ENCODE measurements around the gene ESRRB.

ESRRB gene

GRCh38 chr14:76456891-76457586, 81.1 kb downstream of the ESRRB start:
- no peak for DNase-seq

GRCh38 chr14:76457841-76458240, 81.9 kb downstream of the ESRRB start:
- no peak for DNase-seq

GRCh38 chr14:76461886-76462285, 85.9 kb downstream of the ESRRB start:
- no peak for DNase-seq

- DNase-seq: no peak
Observed at GRCh38 chr14:76462330-76462729, 86.4 kb downstream of the ESRRB start.

GRCh38 chr14:76463105-76463504, 87.2 kb downstream of the ESRRB start:
- no peak for DNase-seq

GRCh38 chr14:76464856-76465255, 88.9 kb downstream of the ESRRB start:
- DNase-seq: no peak

GRCh38 chr14:76465664-76466063, 89.7 kb downstream of the ESRRB start:
- no peak for DNase-seq

GRCh38 chr14:76467711-76468155, 91.8 kb downstream of the ESRRB start:
- DNase-seq: no peak

GRCh38 chr14:76472199-76472723, 96.3 kb downstream of the ESRRB start:
- DNase-seq: no peak

- DNase-seq: no peak
Observed at GRCh38 chr14:76473481-76474263, 97.7 kb downstream of the ESRRB start.

GRCh38 chr14:76480426-76480825, 104.5 kb downstream of the ESRRB start:
- DNase-seq: no peak

GRCh38 chr14:76484355-76484754, 108.4 kb downstream of the ESRRB start:
- DNase-seq: no peak

GRCh38 chr14:76486251-76486743, 110.4 kb downstream of the ESRRB start:
- DNase-seq: peak; percentile 86

- no peak for DNase-seq
Observed at GRCh38 chr14:76488551-76488950, 112.6 kb downstream of the ESRRB start.

GRCh38 chr14:76489667-76490066, 113.7 kb downstream of the ESRRB start:
- no peak for DNase-seq

GRCh38 chr14:76490111-76490510, 114.2 kb downstream of the ESRRB start:
- no peak for DNase-seq

GRCh38 chr14:76490735-76491134, 114.8 kb downstream of the ESRRB start:
- no peak for DNase-seq

- DNase-seq: no peak
Observed at GRCh38 chr14:76491172-76491930, 115.4 kb downstream of the ESRRB start.

GRCh38 chr14:76495983-76496382, 120.0 kb downstream of the ESRRB start:
- DNase-seq: no peak

- no peak for DNase-seq
Observed at GRCh38 chr14:76496595-76496994, 120.7 kb downstream of the ESRRB start.

- no peak for DNase-seq
Observed at GRCh38 chr14:76497550-76498462, 121.9 kb downstream of the ESRRB start.

- DNase-seq: no peak
Observed at GRCh38 chr14:76498463-76498935, 122.6 kb downstream of the ESRRB start.
